SH-SY5Y (cell line): Measurements from ENCODE around the gene DPCD.

Experiments used
- GATA2 ChIP-seq: IDR thresholded peaks from 2 replicates; pipeline ENCODE4 v1.6.1; 2011; ENCODE audit warnings: mild to moderate bottlenecking, low read depth, low read length
- GATA3 ChIP-seq: IDR thresholded peaks from 2 replicates; pipeline ENCODE4 v1.6.1; 2011; ENCODE audit warnings: low read depth, mild to moderate bottlenecking, low read length, moderate library complexity

DNA sequence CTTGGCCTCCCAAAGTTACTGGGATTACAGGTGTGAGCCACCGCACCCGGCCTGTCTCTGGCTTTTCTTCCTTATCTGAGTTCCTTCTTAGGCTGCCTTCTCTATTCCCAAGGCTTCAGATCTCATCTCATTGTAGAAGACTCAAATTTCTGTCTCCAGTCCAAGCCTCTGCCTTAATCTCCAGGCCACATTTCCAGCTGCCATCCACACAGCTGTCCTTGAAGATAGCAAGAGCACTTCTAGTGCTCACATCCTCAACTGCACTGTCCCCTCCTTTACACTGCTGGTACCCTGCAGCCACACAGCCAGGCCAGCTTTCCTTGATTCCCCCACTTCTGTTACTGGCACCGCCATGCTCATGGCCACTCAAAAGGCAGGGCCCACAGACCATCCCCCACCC, 35.7 kb upstream of the DPCD start:
- TF ChIP-seq GATA2 (no peak), GATA3 (no peak)
